Ovary (tissue), 3 donors: ENCODE measurements around the gene ZNF646.

Experiments
- CTCF ChIP-seq, 3 donors: fragments of 450-650 bp in 2 of 3; fragments of 200-600 bp in 1 of 3; IDR thresholded peaks; one replicate each; pipeline versions ENCODE4 v1.5.1 to v1.8.0; 2016 to 2022; ENCODE audit warnings: antibody characterized with exemption in 3 of 3, mild to moderate bottlenecking in 1 of 3
- EP300 ChIP-seq: sonication (generic); formaldehyde crosslinking; IDR thresholded peaks from one replicate; pipeline ENCODE4 v1.6.1; 2017; ENCODE audit warnings: antibody characterized with exemption
- POLR2A ChIP-seq: fragments of 450-650 bp; IDR thresholded peaks from one replicate; pipeline ENCODE4 v1.6.1; 2017; ENCODE audit warnings: antibody characterized with exemption, mild to moderate bottlenecking, moderate library complexity
- donor health status: DM: no; HTN: no; CAD: no.

GRCh38 chr16:31083556-31083955, 9.3 kb downstream of the ZNF646 start:
- TF ChIP-seq CTCF (IDR thresholded peaks at IDR 0.05) (no peak), EP300 (no peak), POLR2A (no peak)
